AG08395 (cell line): Measurements from ENCODE around the gene COPS2.
"Not testable (repeated sequence)": the region's sequence is repeated elsewhere in the genome, so short reads cannot be mapped to it uniquely, and the experiment has no call there.

Experiments
- DNase-seq: peaks from one replicate; pipeline ENCODE4 v3.0.0; 2012; ENCODE audit warnings: mixed read lengths, low spot score

The COPS2 gene

DNA sequence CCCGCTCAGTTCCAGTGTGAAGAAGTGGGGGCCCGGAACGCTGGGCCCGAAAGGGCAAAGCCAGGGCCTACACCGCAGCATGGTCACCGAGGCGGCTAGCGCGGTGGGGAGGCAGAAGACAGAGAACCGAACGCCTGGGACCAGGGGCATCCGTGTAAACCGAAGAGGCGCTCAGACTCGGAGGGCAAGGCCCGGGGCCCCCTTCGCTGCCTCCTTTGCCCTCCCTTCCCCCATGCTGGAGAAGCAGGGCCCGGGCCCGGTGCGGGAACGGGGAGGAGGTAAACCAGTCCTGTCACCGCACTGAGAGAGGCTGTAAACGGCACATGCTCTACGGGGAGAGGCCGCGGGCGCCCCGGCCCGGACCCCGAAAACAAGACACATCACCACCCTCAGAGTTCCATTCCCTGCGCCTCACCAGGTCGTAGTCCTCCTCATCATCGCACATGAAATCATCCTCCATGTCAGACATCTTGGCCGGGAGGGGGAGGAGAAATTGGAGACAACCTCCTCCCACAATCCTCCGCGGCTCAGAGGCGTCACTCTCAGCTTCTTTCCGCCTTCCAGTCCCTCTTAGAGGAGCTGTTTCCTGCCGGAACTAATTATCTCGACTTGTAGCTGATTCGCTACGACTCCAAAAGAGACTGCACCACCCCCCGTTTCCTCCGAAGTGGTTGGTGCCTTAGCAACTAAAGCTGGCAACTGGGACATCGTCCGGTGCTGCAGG, at the start of gene COPS2:
TSS of gene COPS2 (minus strand) at position 490 of the 724 bp plus-strand sequence. CDS start at position 469, 21 bp downstream.
- peak; percentile 93 for DNase-seq

GRCh38 chr15:49200347-49200746, 44.9 kb upstream of the COPS2 start:
- no peak for DNase-seq

DNA sequence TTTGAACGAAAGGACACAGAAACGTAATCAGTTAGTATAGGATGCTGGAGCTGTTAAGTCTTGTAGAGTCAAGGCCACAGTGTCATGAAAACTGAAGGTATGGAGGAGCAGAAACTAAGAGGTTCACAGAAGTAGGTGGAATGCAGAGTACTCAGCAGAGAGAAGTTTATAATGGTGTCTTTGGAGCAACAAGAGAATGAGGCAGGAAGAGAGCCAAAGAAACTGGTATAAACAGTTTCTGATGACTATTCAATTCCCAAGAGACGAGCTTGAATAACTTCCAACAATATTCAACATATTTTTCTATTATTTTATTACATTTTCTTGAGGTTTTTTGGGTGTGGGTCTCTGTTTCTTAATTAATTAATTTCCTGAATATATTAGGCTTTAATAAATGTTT, 44.3 kb upstream of the COPS2 start:
- DNase-seq = no peak

DNA sequence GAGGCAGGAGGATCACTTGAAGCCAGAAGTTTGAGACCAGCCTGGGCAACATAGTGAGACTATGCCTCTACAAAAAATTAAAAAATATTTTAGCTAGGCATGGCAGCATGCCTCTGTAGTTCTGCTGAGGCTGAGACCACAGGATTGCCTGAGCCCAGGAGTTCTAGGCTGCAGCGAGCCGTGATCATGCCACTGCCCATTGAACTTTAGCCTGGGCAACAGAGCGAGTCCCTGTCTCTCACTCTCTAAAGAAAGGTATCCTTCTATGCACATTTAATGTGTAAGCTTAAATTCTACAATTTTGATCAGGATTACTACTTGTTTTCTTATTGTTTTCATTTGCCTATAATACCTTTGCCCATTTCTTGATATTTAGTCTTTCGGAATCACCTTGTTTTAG, 41.5 kb upstream of the COPS2 start:
- DNase-seq = no peak

- DNase-seq = no peak
These were observed 36.5 kb upstream of the COPS2 start for GRCh38 chr15:49191892-49192291.

DNA sequence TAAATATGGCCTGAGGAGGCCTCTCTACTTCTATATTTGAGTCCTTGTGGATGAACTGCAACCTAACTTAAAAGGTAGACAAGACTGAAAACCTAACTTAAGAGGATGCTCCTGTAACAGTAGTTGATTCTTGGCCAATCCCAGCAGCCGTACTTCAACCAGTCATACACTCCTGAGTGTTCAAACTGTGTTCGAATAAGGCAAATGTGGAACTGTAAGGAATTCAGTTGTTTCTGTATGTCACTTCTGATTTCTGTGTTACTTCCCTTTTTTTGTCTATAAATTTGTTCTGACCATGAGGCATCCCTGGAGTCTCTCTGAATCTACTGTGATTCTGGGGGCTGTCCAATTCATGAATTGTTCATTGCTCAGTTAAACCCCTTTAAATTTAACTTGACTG, 35.2 kb upstream of the COPS2 start:
- DNase-seq = no peak

- no peak for DNase-seq
These were observed 34.2 kb upstream of the COPS2 start for GRCh38 chr15:49189631-49190030.

DNA sequence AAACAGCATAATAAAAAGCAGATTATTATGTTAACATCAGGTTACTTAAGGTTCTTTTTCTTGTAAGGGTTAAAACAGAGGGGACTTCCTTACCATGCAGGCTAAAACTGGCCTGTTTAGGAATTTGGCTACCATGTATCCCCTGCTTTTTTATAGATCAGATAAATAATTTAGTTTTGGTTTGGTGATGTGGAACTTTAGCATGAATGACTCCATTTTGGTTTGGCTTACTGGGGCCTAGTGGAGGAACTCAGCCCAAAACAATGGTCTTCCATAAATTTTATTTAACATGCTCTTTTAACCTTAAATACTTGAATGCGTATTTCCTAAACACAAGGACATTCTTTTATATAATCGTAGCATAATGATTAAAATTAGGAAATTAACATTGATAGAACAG, 33.5 kb upstream of the COPS2 start:
- DNase-seq = no peak

- DNase-seq = peak; percentile 29
These were observed 32.3 kb upstream of the COPS2 start for GRCh38 chr15:49187549-49188245.

GRCh38 chr15:49185473-49185872, 30.1 kb upstream of the COPS2 start:
- DNase-seq = no peak

DNA sequence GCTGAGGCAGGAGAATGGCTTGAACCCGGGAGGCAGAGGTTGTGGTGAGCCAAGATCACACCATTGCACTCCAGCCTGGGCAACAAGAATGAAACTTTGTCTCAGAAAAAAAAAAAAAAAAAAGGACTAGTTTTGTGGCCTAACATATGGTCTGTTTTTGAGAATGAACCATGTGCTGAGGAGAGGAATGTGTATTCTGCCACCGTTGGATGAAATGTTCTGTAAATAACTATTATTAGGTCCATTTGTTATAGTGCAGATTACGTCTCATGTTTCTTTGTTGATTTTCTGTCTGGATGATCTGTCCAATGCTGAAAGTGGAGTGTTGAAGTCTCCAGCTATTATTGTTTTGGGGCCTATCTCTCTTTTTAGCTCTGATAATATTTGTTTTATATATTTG, 28.3 kb upstream of the COPS2 start:
- DNase-seq = not testable (repeated sequence)

DNA sequence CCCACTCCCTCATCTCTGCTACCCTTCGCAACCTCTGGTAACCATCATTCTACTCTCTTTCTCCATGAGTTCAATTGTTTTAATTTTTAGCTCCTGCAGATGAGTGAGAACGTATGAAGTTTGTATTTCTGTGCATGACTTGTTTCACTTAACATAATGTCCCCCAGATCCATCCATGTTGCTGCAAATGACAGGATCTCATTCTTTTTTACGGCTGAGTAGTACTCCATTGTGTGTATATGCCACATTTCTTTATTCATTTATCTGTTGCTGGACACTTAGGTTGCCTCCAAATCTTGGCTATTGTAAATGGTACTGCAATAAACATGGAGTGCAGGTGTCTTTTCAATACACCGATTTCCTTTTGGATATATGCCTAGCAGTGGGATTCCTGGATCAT, 26.7 kb upstream of the COPS2 start:
- no peak for DNase-seq

DNA sequence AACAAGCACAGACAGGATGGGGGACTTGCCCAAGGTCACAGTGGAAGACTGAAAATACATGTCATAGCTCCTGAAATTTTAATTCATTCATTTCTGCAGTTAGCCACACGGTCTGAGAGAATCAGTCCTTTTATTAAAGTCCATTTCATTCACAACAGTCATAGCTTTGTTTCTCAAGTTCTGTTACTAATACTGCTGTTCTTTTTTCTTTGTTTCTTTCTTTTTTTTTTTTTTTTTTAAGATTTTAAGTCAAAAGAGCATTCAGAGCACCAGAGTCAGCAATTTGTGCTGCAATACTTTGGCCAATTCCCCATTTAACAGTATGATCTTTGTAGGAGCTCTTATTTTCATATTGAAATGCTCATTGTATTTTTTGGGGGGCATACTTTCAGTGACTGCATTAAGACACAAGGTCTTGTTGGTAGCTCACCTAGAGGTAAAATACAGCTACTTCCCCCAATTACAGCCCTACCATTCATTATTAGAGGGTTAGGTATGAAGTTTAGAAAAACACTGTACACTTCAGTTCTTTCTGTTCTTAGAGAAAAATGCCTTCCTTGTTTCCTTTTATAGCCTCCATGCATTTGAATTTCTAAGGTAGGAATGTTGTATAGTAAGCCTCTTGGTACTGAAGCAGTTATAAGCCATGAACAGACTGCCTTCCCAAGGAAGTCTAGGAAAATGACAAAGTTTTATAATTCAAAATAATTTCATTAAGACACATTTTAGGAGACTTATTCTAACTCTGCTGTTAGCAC, 24.2 kb upstream of the COPS2 start:
- DNase-seq = no peak

DNA sequence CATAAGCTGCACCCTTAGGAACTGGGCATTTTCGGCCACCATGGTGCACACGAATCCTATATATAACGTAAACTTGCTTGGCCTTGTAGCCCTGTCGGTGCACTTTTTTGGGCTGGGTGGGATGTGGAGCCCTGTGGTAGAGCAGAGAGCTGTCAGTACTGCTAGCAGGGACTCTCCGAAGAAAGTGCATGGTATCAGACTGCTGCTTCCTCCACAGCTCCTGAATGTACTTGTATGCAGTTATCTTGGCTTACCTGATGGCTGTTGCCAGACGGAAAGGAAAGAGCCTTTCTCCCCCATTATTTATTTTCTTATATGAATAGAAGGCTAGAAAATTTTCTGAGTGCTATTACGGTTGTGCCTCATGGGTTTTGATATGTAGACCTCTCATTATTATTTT, 23.1 kb upstream of the COPS2 start:
- no peak for DNase-seq

GRCh38 chr15:49175582-49176397, 20.4 kb upstream of the COPS2 start:
- DNase-seq = not testable (repeated sequence)

DNA sequence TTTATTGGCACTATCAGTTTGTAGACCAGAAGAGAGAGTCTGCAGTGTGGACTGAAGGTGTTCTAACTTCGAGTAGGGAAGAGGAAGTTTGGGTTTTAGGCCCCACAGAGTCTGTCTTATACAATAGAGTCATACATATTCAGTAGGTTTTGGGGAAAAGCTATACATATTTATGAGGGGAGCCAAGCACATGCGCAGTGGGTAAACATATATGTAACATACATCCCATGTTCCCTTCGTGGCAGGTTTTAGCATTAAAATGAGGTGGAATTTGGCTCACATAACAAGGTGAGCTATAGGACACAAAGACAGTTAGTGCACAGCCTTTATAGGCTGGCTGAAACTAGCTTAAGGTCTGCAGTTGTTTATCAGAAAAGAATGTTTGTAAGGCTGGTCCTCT, 19.5 kb upstream of the COPS2 start:
- DNase-seq = no peak

DNA sequence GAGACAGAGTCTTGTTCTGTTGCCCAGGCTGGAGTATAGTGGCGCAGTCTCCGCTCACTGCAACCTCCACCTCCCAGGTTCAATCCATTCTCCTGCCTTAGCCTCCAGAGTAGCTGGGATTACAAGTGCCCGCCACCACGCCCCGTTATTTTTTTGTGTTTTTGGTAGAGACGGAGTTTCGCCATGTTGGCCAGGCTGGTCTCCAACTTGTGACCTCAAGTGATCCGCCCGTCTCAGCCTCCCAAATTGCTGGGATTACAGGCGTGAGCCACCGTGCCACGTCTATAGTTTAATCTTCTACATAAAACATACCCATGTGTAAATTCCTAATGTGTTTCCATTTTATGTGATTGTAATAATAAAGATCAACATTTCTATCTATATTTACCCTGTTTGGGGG, 16.4 kb upstream of the COPS2 start:
- no peak for DNase-seq

GRCh38 chr15:49169880-49170597, 14.6 kb upstream of the COPS2 start, which contains the start of gene GALK2:
Gene GALK2, plus strand, starts transcription at chr15:49170247. Its CDS starts 76 bp downstream, at chr15:49170323.
- DNase-seq = peak; percentile 86

- DNase-seq = no peak
These were observed 12.6 kb upstream of the COPS2 start for GRCh38 chr15:49168016-49168415.

GRCh38 chr15:49164865-49165264, 9.5 kb upstream of the COPS2 start:
- no peak for DNase-seq

DNA sequence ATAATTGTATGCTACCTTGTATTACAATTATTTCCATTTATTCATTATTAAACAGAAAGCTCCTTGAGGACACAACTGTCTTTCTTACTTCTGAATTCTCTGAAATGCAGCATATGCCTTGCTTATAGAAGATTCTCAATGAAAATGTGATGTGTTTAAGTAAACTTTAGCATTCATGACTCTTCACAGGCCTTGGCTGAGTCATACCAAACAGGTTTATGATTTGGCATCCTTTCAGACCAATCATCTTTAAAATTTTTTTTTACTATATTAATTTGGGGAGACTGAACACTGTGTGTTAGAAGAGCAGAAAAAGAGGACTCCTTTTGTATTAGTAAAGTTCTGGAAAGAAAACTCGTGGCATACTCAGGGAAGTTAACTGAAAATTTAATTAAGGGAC, 8.3 kb upstream of the COPS2 start:
- DNase-seq = no peak
